ENCODE data around the gene GTF3C5. TPM values are rescaled to one million over a fixed set of nuclear protein-coding genes. Genes with fewer than 3 reads are reported as not detected.
"Not testable (repeated sequence)": the region's sequence is repeated elsewhere in the genome, so short reads cannot be mapped to it uniquely, and the experiment has no call there.

Gene GTF3C5
- total RNA-seq, 4 donors from 2014 or later = 44.2 to 90.2 (median 55.4) TPM

- no peak overlapping the region for H3K4me3 ChIP-seq (ENCODE audit: low read depth, poor library complexity, severe bottlenecking)
- intact Hi-C loops (cut with DNase I; ENCODE audit: low total_unique reads) = no loop called here
- no peak for DNase-seq (ENCODE audit: low spot score in 2 of 2)
- TF ChIP-seq POLR2A (IDR thresholded peaks at IDR 0.05) = no peak
- TF ChIP-seq, protein P1, sequence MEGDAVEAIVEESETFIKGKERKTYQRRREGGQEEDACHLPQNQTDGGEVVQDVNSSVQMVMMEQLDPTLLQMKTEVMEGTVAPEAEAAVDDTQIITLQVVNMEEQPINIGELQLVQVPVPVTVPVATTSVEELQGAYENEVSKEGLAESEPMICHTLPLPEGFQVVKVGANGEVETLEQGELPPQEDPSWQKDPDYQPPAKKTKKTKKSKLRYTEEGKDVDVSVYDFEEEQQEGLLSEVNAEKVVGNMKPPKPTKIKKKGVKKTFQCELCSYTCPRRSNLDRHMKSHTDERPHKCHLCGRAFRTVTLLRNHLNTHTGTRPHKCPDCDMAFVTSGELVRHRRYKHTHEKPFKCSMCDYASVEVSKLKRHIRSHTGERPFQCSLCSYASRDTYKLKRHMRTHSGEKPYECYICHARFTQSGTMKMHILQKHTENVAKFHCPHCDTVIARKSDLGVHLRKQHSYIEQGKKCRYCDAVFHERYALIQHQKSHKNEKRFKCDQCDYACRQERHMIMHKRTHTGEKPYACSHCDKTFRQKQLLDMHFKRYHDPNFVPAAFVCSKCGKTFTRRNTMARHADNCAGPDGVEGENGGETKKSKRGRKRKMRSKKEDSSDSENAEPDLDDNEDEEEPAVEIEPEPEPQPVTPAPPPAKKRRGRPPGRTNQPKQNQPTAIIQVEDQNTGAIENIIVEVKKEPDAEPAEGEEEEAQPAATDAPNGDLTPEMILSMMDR (IDR thresholded peaks at IDR 0.05) = no peak
- WGBS, 2 donors = 93 to 94% methylated on average over 6 to 7 of the region's 33 CpGs
Measured at GRCh38 chr9:133071484-133072150, 40.8 kb downstream of the GTF3C5 start.

GRCh38 chr9:133072210-133072609, 41.4 kb downstream of the GTF3C5 start:
- WGBS, 2 donors = 92 to 95% methylated on average over 5 of the region's 5 CpGs
- intact Hi-C loops (cut with DNase I; ENCODE audit: low total_unique reads); DNase-seq (ENCODE audit: low spot score in 2 of 2); H3K4me3 ChIP-seq (ENCODE audit: low read depth, poor library complexity, severe bottlenecking): not testable (repeated sequence)

- no peak for TF ChIP-seq POLR2A (IDR thresholded peaks at IDR 0.05)
- TF ChIP-seq, protein P1 (IDR thresholded peaks at IDR 0.05) = no peak
Measured at GRCh38 chr9:133073086-133074014, 42.6 kb downstream of the GTF3C5 start.

GRCh38 chr9:133074111-133074651, 43.4 kb downstream of the GTF3C5 start:
- TF ChIP-seq POLR2A (IDR thresholded peaks at IDR 0.05) = no peak
- TF ChIP-seq, protein P1 (IDR thresholded peaks at IDR 0.05) = no peak
- WGBS, 2 donors = 58 to 63% methylated on average over 8 of the region's 8 CpGs
- intact Hi-C loops (cut with DNase I; ENCODE audit: low total_unique reads) = no loop called here
- no peak for DNase-seq (ENCODE audit: low spot score in 2 of 2)
- H3K4me3 ChIP-seq (ENCODE audit: low read depth, poor library complexity, severe bottlenecking) = no peak overlapping the region

More at GRCh38 chr9:133073086-133074014, 42.6 kb downstream of the GTF3C5 start:
- intact Hi-C loops (cut with DNase I; ENCODE audit: low total_unique reads) = no loop called here
- WGBS, 2 donors = 84 to 85% methylated on average over 12 of the region's 12 CpGs
- DNase-seq (ENCODE audit: low spot score in 2 of 2) = no peak
- H3K4me3 ChIP-seq (ENCODE audit: low read depth, poor library complexity, severe bottlenecking) = no peak overlapping the region

DNA sequence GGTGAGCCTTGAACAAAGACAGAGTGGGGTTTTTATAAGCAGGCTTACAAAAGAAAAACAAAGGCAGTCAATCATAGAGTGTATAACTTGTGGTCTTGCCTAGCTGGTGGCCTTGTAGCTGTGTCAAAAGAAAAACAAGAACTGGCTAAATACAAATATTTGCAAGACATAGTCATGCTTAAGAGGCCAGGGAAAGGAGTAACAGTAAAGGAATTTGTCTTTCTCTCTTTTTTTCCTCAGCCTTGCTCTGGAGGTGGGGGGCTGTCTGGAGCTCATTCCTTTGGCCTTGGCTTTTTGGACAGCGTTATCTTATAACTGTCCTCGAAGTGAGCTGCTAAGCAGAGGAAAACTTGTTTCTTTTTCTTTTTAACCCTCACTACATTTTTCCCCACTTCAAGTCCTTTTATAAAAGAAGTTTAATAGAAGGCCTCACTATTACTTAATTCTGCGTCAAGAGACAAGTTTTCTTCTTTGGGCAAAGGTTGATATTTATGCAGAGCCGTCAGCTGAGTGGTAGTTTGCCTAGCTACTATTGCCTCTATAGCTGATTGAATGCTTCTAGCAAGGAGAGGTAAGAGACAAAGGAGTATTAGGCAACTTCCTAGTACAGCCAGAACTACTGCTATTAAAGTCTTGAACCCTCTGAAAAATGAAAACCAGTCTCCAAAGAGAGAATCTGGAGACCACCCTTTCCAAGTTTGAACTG, 45.3 kb downstream of the GTF3C5 start:
- WGBS, 2 donors = 74 to 76% methylated on average over 4 of the region's 4 CpGs
- TF ChIP-seq, protein P1 (IDR thresholded peaks at IDR 0.05) = no peak
- TF ChIP-seq POLR2A (IDR thresholded peaks at IDR 0.05) = no peak
- no peak for DNase-seq (ENCODE audit: low spot score in 2 of 2)
- intact Hi-C loops (cut with DNase I; ENCODE audit: low total_unique reads) = no loop called here
- H3K4me3 ChIP-seq (ENCODE audit: low read depth, poor library complexity, severe bottlenecking) = no peak overlapping the region
